ENCODE measurements around the gene TARBP1. TPM values are rescaled to one million over a fixed set of nuclear protein-coding genes. Genes with fewer than 3 reads are reported as not detected.

TARBP1 gene
- total and polyA plus RNA-seq, 2 of the 13 experiments (the other 11 are each of a cell fraction or from before 2014, with no cell fraction given): 37.7 to 67.0 TPM

DNA sequence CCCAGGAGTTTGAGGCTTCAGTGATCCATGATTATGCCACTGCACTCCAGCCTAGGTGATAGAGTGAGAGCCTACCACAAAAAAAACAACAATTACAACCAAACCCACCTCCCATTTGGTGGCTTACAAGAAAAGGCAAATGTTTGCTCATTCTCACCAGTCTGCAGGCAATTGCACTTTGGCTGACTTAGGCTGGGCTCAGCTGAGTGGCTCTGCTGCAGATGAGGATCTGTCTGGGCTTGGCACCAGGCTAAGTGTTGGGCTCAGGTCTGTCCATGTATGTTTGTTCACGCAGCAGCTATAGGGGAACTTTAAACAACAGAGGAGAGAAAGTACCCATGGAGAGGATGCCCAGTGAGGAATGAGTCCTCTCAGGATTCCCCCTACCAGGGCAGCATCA, 133.7 kb downstream of the TARBP1 start:
- Histone ChIP-seq H3K9ac (ENCODE audit: insufficient read depth, low read depth, low read length) (no peak overlapping the region), H4K20me1 (ENCODE audit: insufficient read depth, low read length) (no peaks in the 10 kb centered on the region), H3K27ac (ENCODE audit: extremely low read length, insufficient read depth, low read length) (no peak overlapping the region), H3K4me3 (replicated peaks in 1 of 3; ENCODE audit: insufficient read depth in 1 of 3, low read depth in 2 of 3, low read length in 3 of 3) (no peak overlapping the region), H3K36me3 (replicated peaks in 1 of 2; ENCODE audit: control insufficient read depth in 1 of 2, insufficient read depth in 2 of 2, low read length in 2 of 2) (no peaks in the 10 kb centered on the region), H3K79me2 (ENCODE audit: insufficient read depth, low read length) (no peaks in the 10 kb centered on the region), H3K27me3 (ENCODE audit: control insufficient read depth in 1 of 2, insufficient read depth in 2 of 2, low read length in 2 of 2) (no peaks in the 10 kb centered on the region), H3K9me3 (ENCODE audit: low read length) (no peaks in the 10 kb centered on the region), H3K4me1 (ENCODE audit: insufficient read depth, low read length) (peaks cover 20% of the 10 kb centered on the region), H3K4me2 (ENCODE audit: low read depth, low read length) (no peak overlapping the region), H2AFZ (ENCODE audit: low read length) (no peak overlapping the region)
- in situ Hi-C loops (cut with HindIII; ENCODE audit: extremely low pct_ligation_motif_present, low pct_unique_long_range_greater_than_20kb): no loop called here
- BruUV-seq (replicated peaks): no TSS peak
- DNase-seq (ENCODE audit: low spot score): no peak
- WGBS (ENCODE audit: low lambda C conversion rate): 80% methylated on average over 1 of the region's 1 CpG
- TF ChIP-seq JUND (CRISPR knock-in tag; IDR thresholded peaks at IDR 0.05) (no peak), ZNF331 (CRISPR knock-in tag; IDR thresholded peaks at IDR 0.05) (peak; percentile 99), ZNF253 (CRISPR knock-in tag; IDR thresholded peaks at IDR 0.05; ENCODE audit: borderline replicate concordance) (no peak)
- CTCF ChIA-PET (ENCODE audit: low intra/inter-chr PET ratio, low total read pairs): no interaction called here
- no peak for FAIRE-seq
- ATAC-seq: no peak
- POLR2A ChIA-PET: no interaction called here
- intact Hi-C loops (cut with micrococcal nuclease; ENCODE audit: unreplicated experiment): no loop called here

DNA sequence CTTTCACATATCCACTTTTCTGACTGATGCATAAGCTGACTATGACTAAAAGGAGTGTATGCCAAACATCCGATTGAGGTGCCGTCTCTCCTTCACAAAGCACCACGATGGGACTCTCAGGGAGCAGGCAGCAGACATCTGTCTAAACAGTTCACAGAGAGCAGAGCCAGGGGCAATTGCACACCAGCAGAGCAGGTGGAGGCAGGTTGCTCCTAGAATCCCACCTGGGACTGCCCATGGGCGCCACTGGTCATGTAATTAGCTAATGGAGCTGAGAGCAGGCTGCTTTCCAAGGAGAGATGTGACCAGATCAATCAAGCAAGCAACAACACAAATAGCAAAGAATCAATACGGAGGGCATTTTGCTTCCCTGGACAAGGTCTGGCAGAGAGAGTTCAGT, 136.2 kb downstream of the TARBP1 start:
- Histone ChIP-seq H3K27me3 (ENCODE audit: control insufficient read depth in 1 of 2, insufficient read depth in 2 of 2, low read length in 2 of 2) (no peaks in the 10 kb centered on the region), H3K27ac (ENCODE audit: extremely low read length, insufficient read depth, low read length) (no peak overlapping the region), H3K4me3 (replicated peaks in 1 of 3; ENCODE audit: insufficient read depth in 1 of 3, low read depth in 2 of 3, low read length in 3 of 3) (no peak overlapping the region), H3K9ac (ENCODE audit: insufficient read depth, low read depth, low read length) (no peak overlapping the region), H3K79me2 (ENCODE audit: insufficient read depth, low read length) (no peaks in the 10 kb centered on the region), H3K9me3 (ENCODE audit: low read length) (no peaks in the 10 kb centered on the region), H4K20me1 (ENCODE audit: insufficient read depth, low read length) (no peaks in the 10 kb centered on the region), H2AFZ (ENCODE audit: low read length) (no peak overlapping the region), H3K36me3 (replicated peaks in 1 of 2; ENCODE audit: control insufficient read depth in 1 of 2, insufficient read depth in 2 of 2, low read length in 2 of 2) (no peaks in the 10 kb centered on the region), H3K4me1 (ENCODE audit: insufficient read depth, low read length) (peaks cover 7% of the 10 kb centered on the region), H3K4me2 (ENCODE audit: low read depth, low read length) (no peak overlapping the region)
- peak; percentile 65 for ATAC-seq
- CTCF ChIA-PET (ENCODE audit: low intra/inter-chr PET ratio, low total read pairs): no interaction called here
- POLR2A ChIA-PET: no interaction called here
- TF ChIP-seq KAT2B (IDR thresholded peaks at IDR 0.05; ENCODE audit: borderline replicate concordance, low read depth, low read length) (peak; percentile 63; the same call in 1 of the 2 replicates), ZKSCAN1 (IDR thresholded peaks at IDR 0.05; ENCODE audit: low read length) (no peak), HCFC1 (IDR thresholded peaks at IDR 0.05; ENCODE audit: low read depth, low read length) (no peak)
- TF ChIP-seq, protein P1, sequence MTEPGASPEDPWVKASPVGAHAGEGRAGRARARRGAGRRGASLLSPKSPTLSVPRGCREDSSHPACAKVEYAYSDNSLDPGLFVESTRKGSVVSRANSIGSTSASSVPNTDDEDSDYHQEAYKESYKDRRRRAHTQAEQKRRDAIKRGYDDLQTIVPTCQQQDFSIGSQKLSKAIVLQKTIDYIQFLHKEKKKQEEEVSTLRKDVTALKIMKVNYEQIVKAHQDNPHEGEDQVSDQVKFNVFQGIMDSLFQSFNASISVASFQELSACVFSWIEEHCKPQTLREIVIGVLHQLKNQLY (CRISPR knock-in tag; IDR thresholded peaks at IDR 0.05): no peak
- no peak for DNase-seq (ENCODE audit: low spot score)
- in situ Hi-C loops (cut with HindIII; ENCODE audit: extremely low pct_ligation_motif_present, low pct_unique_long_range_greater_than_20kb) (no loop called here), intact Hi-C loops (cut with micrococcal nuclease; ENCODE audit: unreplicated experiment) (no loop called here)
- BruUV-seq (replicated peaks): no TSS peak
- WGBS (ENCODE audit: low lambda C conversion rate): 53% methylated on average over 5 of the region's 5 CpGs
- FAIRE-seq: no peak

Other genes with a start within 250 kb of the TARBP1 start
- 104 and 158 TPM in 2 replicates for gene COA6, start 105.7 kb downstream of the TARBP1 start, total RNA-seq (2016; rRNA removed; fragmentation: Illumina TruSeq; extraction: Trizol)
- gene COA6, start 105.7 kb downstream of the TARBP1 start, polyA plus RNA-seq (2011; rRNA removed): 29.1 and 32.4 TPM in 2 replicates
- 127 and 147 TPM in 2 replicates for gene IRF2BP2, start 131.0 kb upstream of the TARBP1 start, total RNA-seq (2016; rRNA removed; fragmentation: Illumina TruSeq; extraction: Trizol)
- gene IRF2BP2, start 131.0 kb upstream of the TARBP1 start, polyA plus RNA-seq (2011; rRNA removed): 140 and 180 TPM in 2 replicates